GM18909 (cell line): ENCODE results near the gene MYLK.

Experiments used
- ATAC-seq: cut with Tn5 transposase; IDR thresholded peaks from one replicate; pipeline ENCODE4 v1.9.1; 2021; ENCODE audit warnings: mild to moderate bottlenecking; ENCODE audit not compliant: unreplicated experiment, poor library complexity

Gene MYLK

GRCh38 chr3:123636431-123636841, 247.7 kb downstream of the MYLK start:
- no peak for ATAC-seq

- ATAC-seq: no peak
These were observed 248.4 kb downstream of the MYLK start for GRCh38 chr3:123635717-123636116.

DNA sequence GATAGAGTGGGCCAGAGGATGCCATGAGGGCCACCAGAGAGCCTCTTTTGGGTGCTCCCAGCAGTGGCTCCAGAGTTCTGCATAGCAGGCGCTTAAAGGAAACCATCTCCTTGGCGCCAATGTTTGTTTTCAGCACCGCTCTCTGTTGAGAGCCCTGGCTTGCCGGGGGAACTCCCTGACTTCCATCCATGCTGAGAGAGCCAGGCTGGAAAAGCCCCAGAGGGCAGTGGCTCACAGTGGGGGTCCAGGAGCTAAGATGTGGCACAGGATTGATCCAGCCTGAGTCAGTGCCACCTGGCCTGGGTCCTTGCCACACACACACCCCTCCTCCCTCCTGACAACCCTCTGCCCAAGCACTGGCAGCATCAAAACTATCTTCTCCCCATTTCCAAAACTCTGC, 248.9 kb downstream of the MYLK start:
- ATAC-seq: no peak

DNA sequence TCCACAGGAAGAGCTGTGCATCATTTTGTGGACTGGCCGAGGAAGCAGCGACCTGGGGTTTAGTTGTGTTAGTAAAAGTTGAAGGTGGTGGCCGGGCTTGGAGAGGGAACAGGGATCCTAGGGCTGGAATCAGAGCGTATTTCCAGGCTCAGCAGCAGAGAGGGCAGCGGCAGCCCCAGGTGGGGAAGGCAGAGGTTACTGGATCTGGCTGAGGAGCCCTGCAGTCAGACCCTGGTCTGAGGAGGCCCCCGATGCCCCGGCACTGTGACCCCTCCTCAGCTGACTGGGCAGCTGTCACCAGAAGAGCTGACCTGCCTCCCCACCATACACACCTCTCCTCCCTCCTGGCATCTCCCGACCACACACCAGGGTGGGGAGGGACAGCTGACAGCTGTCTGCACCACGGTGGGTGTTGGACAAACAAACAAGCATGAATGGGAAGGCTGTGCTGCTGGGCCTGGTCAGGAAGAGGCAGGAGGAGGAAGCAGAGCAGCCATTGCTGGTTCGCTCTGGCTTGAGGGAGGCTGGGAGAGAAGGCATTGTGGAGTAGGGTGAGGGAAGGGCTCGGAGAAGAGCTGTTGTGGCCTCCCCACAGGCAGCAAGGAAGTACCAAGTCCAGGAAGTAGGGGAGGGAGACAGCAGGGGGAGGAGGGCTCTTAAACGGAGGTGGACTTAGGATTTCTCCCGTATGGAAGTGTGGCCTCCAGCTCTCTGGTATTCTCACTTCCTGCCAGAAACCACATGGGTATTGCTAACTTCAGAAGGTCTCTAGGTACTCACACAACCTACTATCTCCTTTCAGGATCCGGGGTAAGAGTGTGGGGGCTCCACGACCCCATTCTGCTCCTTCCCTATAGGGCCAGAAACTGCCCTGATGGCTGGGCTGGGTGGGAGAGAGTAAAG, 249.7 kb downstream of the MYLK start:
- no peak for ATAC-seq

GRCh38 chr3:123633530-123633929, 250.6 kb downstream of the MYLK start:
- ATAC-seq: no peak

DNA sequence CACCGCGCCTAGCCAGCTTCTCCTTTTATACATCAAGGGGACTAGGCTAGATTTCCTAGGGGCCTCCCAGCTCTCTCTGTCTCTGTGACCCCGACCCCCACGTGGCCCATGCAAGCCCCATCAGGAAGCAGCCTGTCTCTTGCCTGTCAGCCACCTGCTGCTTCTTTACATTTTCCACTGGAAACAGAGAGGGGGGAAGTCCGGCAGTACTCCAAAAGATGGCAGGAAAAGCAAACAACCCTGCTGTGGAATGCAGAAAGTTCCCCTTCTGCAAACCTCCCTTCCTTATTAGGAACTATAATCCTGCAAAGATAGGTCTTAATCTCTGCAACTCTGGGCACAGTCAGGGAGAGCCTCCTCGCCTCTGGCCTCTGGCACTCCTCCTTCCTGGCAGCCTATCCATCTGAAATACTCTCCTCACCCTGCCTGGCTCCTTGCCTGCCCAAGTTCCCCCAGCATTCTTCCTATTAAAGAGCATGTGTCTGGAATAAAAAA, 251.9 kb downstream of the MYLK start:
- ATAC-seq: no peak

DNA sequence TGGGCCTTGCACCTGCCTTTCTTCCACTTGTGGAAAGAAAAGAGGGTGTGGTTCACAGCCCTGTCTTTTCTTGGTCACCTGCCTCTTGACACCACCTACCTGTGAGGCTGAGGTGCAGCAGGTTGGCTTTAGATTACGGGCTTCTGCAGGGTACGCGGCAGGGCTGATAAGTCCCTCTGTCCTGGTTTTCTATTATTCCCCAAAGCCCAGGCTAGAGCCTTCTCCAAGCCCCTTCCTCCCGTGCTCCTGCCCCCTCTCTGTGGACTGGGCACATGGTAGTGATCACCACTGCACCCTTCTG, 254.4 kb downstream of the MYLK start:
- ATAC-seq: no peak

GRCh38 chr3:123628996-123629746, 255.0 kb downstream of the MYLK start:
- no peak for ATAC-seq

- ATAC-seq: no peak
These were observed 256.2 kb downstream of the MYLK start for GRCh38 chr3:123627673-123628670.

- ATAC-seq: no peak
These were observed 257.3 kb downstream of the MYLK start for GRCh38 chr3:123626881-123627280.

DNA sequence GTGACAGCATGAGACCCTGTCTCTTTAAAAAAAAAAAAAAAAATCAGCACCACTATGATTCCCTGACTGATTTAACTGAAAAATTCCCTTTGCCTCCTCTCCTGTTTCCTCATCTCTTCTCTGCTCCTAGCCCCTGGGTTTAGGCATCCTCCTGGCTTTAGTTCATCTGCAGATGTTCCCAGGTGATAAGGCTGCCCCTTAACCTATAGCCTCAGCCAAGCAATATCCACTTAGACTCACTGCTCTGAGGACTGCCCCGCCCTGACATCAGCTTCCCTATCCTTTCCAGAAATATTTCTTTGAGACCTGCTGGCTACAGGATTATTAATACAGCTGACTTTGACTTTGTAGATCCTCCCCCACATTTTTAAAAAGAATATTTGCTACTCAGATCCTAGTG, 259.8 kb downstream of the MYLK start:
- ATAC-seq: no peak

- no peak for ATAC-seq
These were observed 260.7 kb downstream of the MYLK start for GRCh38 chr3:123623346-123623880.

GRCh38 chr3:123622766-123623165, 261.4 kb downstream of the MYLK start:
- no peak for ATAC-seq

DNA sequence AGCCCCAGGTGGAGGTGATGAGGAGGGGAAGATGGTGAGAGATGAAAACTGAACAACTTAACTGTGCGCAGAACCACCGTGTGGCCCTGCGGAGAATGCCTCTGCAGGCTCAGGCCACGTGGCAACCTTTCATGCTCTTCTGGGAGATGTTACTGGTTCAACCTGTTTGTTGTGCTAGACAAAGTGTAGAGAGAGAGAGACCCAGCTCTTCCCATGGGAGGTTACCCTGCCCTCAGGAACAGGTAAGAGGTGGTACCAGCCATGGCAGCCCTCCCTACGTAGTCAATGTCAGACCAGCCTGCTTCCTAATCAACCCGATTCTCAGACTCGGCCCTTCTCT, 262.3 kb downstream of the MYLK start:
- ATAC-seq: no peak

DNA sequence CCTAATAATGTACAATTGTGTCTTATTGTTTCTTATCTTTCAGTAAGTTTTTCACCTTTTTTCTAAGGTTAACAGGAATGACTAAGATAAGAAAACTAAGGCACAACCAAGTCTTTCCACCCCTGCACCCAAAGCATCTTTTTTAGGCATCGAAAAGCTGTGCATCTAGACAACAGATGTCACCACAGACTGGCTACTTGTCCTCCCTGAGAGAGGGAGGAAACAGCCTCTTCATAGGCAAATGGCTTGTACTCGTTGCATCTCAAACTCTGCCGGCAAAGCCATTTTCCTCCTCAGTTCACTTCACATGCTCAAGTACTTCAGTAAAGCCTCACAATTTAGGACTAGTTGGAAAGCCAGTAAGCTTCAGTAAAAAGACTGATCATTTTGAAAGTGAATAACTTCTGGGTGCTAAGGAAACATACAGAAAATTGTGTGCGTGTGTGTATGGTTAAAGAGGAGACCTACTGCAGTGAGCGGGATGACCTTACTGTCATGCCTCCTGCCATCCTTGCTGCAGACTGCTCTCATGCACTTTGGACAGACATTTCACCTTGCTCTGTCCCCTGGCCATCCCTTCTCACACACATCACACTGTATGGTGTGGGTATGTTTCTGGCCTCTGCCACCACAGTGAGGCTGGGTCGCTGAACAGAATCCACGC, 262.8 kb downstream of the MYLK start:
- no peak for ATAC-seq

GRCh38 chr3:123620343-123620742, 263.8 kb downstream of the MYLK start:
- ATAC-seq: no peak

GRCh38 chr3:123618768-123619484, 265.2 kb downstream of the MYLK start:
- ATAC-seq: no peak

DNA sequence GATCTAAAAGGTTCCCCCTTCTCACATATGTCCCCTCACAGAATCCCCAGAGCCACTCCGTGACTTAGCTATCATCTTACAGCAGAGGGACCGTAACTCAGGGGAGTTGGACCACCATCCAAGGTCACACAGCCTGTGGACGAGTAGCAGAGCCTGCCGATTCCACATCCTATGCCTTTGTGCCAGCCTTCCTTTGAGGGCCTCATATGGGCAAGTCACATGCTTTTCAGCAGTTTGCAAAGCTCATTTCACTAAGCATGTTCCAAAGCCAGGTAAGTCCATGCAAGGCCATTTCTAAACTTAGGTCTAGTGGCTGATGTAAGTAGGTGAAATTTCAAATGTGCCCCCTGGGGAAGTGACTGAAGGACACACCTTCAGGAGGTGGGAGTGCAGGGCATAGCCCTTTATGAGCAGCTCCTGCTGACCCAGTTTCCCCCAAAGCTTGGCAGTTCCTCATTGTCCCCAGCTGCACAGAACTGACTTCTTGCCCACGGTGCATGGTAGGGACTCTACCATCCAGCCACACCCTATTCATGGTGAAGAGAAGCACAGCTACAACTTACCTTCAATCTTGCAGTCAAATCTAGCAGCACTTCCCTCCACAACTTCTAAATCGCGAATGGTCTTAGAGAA, 265.9 kb downstream of the MYLK start:
- no peak for ATAC-seq

- no peak for ATAC-seq
These were observed 267.5 kb downstream of the MYLK start for GRCh38 chr3:123616593-123616992.
